ENCODE measurements around the gene SCIMP.

DNA sequence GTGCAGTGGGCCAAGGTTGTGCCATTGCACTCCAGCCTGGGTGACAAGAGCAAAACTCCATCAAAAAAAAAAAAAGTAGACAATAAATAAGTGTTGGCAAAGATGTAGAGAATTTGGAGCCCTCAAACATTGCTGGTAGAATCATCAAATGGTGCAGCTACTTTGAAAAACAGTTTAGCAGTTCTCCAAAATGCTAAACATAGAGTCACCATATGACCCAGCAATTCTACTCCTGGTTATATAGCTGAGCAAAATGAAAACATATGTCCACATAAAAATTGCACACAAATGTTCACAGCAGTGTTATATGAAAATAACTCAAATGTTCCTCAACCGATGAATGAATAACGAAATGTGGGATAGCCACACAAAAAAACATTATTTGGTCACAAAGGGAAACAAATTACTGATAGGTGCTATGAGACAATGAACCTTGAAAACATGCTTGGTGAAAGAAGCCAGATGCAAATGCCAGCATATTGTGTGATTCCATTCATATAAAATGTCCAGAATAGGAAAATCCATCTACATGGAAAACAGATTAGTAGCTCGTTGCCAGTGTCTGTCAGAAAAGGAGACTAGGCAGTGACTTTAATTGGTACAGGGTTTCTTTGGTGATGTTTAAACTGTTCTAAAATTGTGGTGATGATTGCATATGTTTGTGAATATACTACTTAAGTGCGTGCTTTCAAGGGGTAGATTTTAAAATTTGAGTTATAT is 34.7 kb upstream of the SCIMP start:
- TF ChIP-seq, protein P1, sequence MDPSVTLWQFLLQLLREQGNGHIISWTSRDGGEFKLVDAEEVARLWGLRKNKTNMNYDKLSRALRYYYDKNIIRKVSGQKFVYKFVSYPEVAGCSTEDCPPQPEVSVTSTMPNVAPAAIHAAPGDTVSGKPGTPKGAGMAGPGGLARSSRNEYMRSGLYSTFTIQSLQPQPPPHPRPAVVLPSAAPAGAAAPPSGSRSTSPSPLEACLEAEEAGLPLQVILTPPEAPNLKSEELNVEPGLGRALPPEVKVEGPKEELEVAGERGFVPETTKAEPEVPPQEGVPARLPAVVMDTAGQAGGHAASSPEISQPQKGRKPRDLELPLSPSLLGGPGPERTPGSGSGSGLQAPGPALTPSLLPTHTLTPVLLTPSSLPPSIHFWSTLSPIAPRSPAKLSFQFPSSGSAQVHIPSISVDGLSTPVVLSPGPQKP (IDR thresholded peaks at IDR 0.05; ENCODE audit: low read depth, low read length) = no peak
- TF ChIP-seq, protein P2, sequence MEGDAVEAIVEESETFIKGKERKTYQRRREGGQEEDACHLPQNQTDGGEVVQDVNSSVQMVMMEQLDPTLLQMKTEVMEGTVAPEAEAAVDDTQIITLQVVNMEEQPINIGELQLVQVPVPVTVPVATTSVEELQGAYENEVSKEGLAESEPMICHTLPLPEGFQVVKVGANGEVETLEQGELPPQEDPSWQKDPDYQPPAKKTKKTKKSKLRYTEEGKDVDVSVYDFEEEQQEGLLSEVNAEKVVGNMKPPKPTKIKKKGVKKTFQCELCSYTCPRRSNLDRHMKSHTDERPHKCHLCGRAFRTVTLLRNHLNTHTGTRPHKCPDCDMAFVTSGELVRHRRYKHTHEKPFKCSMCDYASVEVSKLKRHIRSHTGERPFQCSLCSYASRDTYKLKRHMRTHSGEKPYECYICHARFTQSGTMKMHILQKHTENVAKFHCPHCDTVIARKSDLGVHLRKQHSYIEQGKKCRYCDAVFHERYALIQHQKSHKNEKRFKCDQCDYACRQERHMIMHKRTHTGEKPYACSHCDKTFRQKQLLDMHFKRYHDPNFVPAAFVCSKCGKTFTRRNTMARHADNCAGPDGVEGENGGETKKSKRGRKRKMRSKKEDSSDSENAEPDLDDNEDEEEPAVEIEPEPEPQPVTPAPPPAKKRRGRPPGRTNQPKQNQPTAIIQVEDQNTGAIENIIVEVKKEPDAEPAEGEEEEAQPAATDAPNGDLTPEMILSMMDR (IDR thresholded peaks at IDR 0.05) = no peak
- no peak for TF ChIP-seq FOXS1 (CRISPR knock-in tag; IDR thresholded peaks at IDR 0.05)
- TF ChIP-seq KDM1A (IDR thresholded peaks at IDR 0.05; ENCODE audit: low read depth) = no peak
- TF ChIP-seq CHD4 (IDR thresholded peaks at IDR 0.05; ENCODE audit: borderline replicate concordance) = no peak
- TF ChIP-seq POLR2A (IDR thresholded peaks at IDR 0.05; ENCODE audit: low read length) = no peak
- TF ChIP-seq CHD2 (IDR thresholded peaks at IDR 0.05; ENCODE audit: low read length, partially characterized antibody) = no peak
- no peak for TF ChIP-seq CEBPB (IDR thresholded peaks at IDR 0.05)
- TF ChIP-seq, protein P3, sequence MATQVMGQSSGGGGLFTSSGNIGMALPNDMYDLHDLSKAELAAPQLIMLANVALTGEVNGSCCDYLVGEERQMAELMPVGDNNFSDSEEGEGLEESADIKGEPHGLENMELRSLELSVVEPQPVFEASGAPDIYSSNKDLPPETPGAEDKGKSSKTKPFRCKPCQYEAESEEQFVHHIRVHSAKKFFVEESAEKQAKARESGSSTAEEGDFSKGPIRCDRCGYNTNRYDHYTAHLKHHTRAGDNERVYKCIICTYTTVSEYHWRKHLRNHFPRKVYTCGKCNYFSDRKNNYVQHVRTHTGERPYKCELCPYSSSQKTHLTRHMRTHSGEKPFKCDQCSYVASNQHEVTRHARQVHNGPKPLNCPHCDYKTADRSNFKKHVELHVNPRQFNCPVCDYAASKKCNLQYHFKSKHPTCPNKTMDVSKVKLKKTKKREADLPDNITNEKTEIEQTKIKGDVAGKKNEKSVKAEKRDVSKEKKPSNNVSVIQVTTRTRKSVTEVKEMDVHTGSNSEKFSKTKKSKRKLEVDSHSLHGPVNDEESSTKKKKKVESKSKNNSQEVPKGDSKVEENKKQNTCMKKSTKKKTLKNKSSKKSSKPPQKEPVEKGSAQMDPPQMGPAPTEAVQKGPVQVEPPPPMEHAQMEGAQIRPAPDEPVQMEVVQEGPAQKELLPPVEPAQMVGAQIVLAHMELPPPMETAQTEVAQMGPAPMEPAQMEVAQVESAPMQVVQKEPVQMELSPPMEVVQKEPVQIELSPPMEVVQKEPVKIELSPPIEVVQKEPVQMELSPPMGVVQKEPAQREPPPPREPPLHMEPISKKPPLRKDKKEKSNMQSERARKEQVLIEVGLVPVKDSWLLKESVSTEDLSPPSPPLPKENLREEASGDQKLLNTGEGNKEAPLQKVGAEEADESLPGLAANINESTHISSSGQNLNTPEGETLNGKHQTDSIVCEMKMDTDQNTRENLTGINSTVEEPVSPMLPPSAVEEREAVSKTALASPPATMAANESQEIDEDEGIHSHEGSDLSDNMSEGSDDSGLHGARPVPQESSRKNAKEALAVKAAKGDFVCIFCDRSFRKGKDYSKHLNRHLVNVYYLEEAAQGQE (IDR thresholded peaks at IDR 0.05) = no peak
- TF ChIP-seq TP53 (CRISPR knock-in tag; IDR thresholded peaks at IDR 0.05) = no peak
- TF ChIP-seq POLR2AphosphoS2 (conservative IDR thresholded peaks at IDR 0.05; ENCODE audit: low read length) = no peak

Data from A549 (cell line).